ENCODE data around the gene RABGEF1.

DNA sequence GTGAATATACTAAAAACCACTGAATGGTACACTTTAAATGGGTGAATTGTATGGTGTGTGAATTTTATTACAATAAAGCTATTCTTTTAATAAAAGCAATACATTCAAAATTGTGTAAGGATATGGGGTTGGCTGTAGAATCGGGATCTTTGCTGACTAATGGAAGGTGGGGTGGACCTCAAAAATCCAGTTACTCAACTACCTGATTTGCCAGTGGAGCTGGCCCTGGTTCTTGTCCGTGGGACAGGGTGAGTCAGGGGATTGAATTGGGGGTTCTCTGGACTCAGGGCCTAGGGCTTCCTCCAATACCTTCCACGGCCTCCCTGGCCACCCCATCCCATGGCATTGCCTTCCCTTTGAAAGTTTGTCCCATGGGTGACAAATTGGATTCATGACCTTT is 13.5 kb upstream of the RABGEF1 start:
- TF ChIP-seq, protein P1, sequence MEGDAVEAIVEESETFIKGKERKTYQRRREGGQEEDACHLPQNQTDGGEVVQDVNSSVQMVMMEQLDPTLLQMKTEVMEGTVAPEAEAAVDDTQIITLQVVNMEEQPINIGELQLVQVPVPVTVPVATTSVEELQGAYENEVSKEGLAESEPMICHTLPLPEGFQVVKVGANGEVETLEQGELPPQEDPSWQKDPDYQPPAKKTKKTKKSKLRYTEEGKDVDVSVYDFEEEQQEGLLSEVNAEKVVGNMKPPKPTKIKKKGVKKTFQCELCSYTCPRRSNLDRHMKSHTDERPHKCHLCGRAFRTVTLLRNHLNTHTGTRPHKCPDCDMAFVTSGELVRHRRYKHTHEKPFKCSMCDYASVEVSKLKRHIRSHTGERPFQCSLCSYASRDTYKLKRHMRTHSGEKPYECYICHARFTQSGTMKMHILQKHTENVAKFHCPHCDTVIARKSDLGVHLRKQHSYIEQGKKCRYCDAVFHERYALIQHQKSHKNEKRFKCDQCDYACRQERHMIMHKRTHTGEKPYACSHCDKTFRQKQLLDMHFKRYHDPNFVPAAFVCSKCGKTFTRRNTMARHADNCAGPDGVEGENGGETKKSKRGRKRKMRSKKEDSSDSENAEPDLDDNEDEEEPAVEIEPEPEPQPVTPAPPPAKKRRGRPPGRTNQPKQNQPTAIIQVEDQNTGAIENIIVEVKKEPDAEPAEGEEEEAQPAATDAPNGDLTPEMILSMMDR (IDR thresholded peaks at IDR 0.05) = no peak
- TF ChIP-seq POLR2A (IDR thresholded peaks at IDR 0.05) = no peak
